ENCODE measurements around the gene SLC66A2.

Gene SLC66A2

DNA sequence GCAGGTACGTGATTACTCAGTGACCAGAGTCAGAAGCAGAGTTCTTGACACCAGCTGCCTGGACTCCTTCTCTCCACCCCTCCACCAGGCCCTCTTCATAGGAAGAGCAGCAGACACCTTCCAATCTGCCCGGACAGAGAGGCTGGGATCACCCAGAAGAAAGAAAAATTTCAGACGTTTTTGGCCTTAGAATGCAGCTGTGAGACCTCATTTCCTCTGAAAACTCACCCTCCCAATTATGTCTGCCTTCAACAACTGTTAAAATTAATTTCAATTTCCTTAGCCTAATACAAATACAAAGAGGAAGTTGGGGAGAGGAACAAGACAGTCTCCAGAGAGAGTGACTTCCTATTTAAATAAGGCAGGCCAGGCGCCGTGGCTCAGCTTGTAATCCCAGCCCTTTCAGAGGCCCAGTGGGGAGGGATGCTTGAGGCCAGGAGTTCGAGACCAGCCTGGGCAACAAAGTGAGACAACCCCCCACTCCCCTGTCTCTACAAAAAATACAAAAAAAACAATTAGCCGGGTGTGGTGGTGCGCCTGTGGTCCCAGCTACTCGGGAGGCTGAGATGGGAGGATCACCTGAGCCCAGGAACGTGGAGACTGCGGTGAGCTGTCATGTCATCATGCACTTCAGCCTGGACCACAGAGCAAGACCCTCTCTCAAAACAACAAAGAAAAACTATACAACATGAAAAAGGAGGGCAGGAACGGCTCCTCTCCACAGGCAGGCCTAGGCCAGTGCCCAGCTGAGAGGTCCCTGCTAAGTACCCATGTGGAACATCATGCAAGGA lies 1.6 kb downstream of the SLC66A2 start:
- DNase-seq: no peak

GRCh38 chr18:79948719-79949411 lies 2.6 kb downstream of the SLC66A2 start:
- no peak for DNase-seq

DNA sequence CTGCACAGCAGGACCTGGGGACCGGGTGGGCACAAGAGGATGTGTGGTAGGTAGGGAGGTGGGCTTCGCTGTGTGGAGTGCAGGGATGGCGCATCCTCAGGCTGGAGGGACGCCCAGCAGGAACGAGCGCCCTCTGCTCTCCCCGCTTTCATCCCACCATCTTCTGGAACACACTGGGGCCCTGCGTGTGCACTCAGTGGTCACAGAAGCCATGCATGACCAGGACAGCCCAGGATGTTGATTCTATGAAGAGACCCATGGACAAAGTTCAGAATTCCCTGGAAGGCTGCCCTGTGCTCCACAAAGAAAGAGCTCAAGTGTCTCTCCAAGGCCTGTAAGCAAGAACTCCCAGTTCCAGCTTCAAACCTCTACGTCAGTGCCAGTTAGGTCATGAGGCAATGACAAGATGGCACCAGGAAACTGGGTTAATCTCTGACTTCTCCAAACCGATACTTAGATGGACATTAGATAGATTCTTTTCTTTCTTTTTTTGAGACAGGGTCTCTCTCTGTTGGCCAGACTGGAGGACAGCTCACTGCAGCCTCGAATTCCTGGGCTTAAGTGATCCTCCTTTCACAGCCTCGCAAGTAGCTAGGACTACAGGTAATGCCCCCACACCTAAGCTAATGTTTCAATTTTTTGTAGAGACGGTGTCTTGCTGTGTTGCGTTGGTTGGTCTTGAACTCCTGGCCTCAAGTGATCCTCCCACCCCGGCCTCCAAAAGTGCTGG lies 3.4 kb downstream of the SLC66A2 start:
- DNase-seq: no peak

GRCh38 chr18:79947054-79947755 lies 4.2 kb downstream of the SLC66A2 start:
- DNase-seq: no peak

DNA sequence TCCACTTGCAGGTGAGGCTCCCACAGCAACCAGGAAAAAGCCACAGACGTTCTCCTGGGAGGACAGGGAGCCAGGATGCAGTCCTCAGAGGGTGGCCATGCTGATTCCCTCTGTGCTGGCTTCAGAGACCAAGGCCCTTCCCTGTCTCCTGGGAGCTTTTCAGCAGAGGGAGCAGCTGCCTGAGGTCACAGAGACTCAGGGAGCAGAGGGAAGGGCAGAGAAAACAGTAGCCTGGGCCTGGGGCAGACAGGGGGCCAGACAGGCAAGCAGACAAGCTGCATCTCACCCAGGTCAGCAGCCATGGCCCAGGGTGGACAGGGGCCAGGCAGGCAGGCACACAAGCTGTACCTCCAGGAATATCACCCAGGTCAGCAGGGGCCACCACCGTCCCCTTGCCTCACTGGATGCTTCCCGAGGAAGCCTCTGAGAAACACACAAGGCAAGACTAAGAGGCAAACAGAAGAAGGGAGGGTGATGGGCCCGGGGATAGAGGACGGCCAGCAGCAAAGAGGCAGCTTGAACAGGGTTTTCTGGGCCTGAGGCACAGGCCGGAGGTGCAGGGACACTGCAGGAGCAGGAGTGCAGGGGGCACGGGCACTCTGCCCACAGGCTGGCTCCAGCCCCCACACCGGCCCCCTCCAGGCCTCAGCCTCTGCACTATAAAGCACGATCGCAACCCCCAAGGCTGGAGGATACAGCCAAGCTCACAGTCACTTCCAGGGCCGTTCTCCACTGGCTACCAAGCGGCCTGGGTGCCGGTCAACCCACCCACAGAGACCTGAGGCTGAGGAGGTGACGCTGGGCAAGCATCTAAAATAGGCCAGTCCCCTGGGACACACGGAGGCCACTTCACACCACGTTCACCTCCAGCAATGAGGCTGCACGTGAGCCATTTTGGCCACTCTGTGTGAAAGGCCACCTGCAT lies 6.1 kb downstream of the SLC66A2 start:
- DNase-seq: no peak

DNA sequence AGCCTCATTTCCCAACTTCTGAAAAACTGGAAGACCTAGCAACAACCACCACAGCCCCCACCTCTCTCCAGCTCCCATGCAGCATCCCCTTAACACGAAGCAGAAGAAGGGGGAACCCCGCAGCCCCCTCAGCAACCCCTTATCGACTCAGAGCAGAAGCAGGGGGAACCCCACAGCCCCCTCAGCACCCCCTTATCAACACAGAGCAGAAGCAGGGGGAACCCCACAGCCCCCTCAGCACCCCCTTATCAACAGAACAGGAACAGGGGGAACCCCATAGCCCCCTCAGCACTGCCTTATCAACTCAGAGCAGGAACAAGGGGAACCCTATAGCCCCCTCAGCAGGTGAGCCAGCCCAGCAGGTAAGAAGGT lies 6.7 kb downstream of the SLC66A2 start:
- no peak for DNase-seq

GRCh38 chr18:79944126-79944731 lies 7.2 kb downstream of the SLC66A2 start:
- DNase-seq: no peak

- no peak for DNase-seq
Measured at GRCh38 chr18:79943608-79944125, 7.8 kb downstream of the SLC66A2 start.

DNA sequence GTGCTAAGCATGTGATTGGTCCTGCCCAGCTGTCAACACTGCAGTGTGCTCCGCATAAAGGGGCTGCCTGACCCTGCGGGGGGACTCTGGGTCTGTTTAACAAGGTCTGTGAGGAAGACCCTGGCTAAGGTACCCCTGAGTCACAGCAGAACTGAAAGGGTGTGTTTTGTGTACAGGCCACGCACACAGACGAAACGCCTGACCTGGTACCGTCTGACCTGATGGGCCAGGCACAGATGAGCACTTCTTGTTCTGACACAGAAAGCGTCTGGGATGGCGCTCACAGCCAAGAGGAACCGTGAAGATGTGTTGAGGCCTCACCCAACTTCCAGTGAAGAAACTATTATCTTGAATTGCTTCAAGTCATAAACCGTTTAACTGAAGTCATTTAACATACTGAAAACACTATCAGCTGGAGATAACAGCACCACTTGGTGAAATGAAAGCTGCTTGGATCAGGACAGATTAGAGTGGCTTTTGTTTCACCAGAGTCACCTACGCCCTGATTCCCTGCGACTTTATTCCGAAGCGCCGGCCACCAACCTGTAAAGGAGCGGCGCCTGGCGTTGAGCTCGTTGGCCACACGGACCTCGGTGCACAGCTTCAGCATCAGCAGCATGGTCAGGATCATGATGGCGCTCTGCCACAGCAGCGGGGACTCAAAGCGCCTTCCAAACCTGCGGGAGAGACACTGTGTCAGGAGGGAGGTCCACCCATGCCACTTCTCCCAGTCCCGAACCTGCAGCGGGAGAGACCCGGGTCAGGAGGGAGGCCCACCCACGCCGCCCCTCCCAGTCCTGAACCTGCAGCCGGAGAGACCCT lies 8.5 kb downstream of the SLC66A2 start:
- no peak for DNase-seq

- DNase-seq: no peak
Measured at GRCh38 chr18:79942211-79942610, 9.2 kb downstream of the SLC66A2 start.

DNA sequence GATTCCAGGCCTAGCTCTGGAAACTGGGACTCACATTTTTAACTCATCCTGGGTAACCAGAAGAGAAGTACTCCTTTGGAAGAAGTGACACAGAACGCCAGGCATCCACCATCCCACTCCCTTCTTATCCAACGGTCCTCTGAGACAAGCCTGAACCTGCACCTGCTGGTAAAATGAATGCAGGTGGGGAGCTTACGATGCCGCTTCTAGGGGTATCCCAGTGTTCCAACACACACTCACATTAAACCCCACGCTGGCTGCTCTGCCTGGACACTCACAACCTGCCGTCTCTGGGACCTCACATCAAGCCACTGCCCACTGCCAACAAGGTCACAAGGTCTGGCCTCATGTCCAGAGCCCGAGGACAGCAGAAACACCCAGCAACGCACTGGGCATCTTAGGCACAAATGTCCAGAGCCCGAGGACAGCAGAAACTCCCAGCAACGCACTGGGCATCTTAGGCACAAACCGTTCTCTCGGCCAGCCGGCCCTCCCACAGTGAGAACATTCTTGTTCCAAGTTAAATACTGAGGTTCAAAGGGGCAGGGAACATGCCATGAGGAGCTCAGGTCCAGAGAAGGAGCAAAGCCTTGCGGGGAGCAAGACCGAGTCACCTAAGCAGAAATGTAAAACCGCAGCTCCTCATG lies 9.9 kb downstream of the SLC66A2 start:
- no peak for DNase-seq

- DNase-seq: no peak
Measured at GRCh38 chr18:79940814-79941472, 10.5 kb downstream of the SLC66A2 start.

- DNase-seq: no peak
Measured at GRCh38 chr18:79940126-79940813, 11.2 kb downstream of the SLC66A2 start.

- no peak for DNase-seq
Measured at GRCh38 chr18:79939096-79939495, 12.4 kb downstream of the SLC66A2 start.

- DNase-seq: no peak
Measured at GRCh38 chr18:79938196-79938595, 13.3 kb downstream of the SLC66A2 start.

DNA sequence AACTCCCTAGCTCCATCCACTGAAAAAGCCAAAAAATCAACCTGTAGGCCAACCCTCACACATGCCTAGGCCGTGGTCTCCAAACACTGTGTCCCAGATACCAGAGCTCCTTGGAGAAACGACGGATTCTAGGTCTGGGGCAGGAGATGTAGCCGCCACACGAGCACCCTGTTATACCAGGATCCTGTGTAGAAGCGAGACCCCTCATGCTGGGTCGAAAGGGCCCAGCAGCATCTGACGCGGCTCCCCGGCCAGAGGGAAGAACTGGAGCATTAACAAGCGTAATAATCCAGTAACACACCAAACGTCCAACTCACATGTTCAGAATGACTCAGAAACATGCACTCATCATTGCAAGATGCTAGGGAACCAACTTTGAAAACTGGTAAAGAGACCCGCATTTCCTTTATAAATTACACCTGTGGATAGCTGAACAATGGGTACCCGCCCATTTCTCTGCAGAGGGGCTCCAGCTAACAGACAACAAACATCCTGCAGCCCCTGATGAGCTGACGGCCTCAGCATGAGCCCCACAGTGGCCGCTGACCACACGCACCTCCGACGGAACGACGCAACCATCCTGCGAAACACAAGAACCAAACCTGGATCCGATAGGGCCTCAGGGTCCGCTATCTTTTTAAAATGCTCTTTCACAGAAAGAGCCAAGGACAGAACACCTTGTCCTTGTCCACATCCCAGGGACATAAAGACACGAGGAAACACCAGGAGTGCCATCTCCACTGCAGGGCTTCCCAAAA lies 14.2 kb downstream of the SLC66A2 start:
- DNase-seq: no peak

DNA sequence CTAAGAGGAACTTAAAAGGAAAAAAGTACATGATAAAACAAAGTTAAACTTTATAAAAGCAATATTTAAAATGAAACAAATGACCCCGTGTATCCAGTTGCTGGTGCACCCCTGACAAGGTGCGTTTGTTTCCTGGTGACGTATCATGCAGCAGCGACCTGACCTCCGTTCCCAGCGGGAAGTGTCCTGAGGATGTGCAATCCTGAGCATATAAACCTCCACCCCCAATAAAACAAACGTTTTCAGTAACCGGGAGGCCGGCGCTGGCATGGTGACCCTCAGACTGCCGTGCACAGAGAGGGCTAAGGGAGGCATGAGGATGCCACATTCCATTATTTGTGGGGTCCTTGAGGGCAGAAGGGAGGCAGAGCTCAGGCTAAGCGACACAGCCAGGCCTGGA lies 14.8 kb downstream of the SLC66A2 start:
- DNase-seq: no peak

DNA sequence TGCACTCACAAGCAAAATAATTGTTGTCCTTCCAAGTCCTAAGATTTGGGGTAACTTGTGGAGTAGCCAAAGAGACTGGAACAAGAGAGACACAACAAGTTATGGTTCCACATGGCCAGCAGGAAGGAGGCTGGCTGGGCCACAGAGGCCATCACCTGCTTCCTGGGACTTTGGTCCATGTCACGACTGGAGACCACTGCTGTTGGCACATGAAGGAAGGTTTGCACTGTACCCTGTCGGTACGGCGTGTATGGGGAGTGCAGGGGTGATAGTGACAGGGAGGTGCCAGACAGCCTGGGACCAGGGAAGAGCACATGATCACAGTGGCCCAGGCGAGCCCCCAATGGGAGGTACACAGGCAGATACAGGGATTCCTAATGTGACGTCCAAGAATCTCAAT lies 15.5 kb downstream of the SLC66A2 start:
- DNase-seq: no peak

All from NCI-H524 treated with DMSO at 0.1 percent for 48 hours (cell line).